Stimulated activated CD4-positive, alpha-beta T cell treated with anti-CD3 and anti-CD28 coated beads, Interleukin-4, amount 100 ng/mL, for 24 hours (primary cell): ENCODE measurements around the gene EXO5.
A peak's percentile ranks its signal among the peaks of the same experiment; 100 is the strongest.
"Not testable (repeated sequence)": the region's sequence is repeated elsewhere in the genome, so short reads cannot be mapped to it uniquely, and the experiment has no call there.

Experiments
- DNase-seq: peaks from one replicate; pipeline ENCODE4 v3.0.0-alpha.2; 2020

The EXO5 gene, protein sequence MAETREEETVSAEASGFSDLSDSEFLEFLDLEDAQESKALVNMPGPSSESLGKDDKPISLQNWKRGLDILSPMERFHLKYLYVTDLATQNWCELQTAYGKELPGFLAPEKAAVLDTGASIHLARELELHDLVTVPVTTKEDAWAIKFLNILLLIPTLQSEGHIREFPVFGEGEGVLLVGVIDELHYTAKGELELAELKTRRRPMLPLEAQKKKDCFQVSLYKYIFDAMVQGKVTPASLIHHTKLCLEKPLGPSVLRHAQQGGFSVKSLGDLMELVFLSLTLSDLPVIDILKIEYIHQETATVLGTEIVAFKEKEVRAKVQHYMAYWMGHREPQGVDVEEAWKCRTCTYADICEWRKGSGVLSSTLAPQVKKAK

DNA sequence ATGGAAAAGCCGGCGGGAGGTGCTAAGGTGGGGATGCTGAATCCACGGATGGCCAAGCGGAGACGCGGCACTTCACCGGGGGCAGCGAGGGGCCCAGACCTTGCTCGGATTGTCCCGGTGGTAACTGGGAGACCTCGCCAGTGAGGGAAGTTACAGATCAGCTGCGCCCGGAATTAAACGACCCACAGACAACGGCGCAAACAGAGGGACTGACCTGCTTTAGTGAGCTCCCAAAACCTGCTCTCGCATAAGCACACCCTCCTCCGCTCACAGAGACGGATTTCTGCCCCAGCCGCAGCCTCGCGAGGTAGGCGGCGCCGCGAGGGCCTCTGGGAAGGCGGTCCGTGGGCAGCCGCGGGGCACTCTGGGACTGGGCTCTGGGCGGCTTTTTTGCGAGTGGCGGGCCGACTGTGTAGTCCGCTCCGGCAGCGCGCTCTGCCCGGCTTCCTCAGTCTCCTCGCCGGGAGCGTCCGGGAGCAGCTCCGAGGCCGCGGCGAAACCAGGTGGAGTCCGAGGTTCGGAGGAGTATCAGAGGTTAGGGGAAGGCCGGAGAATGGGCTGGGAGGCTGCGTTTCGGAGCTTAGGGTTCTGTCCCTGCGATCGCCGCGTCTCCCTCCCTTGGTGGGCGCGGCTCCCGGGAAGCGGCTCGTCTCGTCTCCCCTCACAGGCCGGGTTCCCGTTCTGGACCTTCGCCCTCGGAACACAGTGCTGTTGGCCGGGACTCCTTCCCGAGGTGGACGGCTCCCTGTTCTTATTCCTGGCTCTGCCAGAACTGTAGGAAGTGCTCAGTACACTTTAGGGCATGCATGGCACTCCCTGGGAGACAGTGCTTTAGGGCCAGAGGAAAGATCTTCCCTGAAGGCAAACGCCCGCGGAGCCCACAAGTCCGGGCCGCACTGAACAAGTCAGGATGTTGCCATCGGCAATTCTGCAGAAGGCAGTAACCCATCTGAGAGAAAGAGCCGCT is at the start of gene EXO5:
Gene EXO5 (plus strand): TSS at position 393 of the 967 bp plus-strand sequence. CDS start 5,778 bp downstream, outside the sequence.
- peak; percentile 85 for DNase-seq

DNA sequence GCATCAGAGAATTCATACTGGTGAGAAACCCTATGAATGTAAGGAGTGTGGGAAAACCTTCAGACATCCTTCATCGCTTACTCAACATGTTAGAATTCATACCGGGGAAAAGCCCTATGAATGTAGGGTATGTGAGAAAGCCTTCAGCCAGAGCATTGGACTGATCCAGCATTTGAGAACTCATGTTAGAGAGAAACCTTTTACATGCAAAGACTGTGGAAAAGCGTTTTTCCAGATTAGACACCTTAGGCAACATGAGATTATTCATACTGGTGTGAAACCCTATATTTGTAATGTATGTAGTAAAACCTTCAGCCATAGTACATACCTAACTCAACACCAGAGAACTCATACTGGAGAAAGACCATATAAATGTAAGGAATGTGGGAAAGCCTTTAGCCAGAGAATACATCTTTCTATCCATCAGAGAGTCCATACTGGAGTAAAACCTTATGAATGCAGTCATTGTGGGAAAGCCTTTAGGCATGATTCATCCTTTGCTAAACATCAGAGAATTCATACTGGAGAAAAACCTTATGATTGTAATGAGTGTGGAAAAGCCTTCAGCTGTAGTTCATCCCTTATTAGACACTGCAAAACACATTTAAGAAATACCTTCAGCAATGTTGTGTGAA is 45.5 kb upstream of the EXO5 start:
- DNase-seq: no peak

DNA sequence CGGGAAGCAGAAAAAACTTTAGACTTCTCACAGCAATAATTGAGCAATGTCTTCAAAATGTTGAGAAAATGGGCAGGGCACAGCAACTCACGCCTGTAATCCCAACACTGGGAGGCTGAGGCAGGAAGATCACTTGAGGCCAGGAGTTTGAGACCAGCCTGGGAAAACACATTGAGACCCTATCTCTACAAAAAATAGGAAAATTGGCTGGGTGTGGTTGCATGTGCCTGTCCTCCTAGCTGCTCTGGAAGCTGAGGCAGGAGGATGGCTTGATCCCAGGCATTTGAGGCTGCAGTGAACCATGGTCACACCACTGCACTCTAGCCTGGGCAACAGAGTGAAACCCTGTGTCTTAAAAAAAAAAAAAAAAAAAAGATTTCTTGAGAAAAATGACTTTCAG is 39.2 kb upstream of the EXO5 start:
- DNase-seq: no peak

DNA sequence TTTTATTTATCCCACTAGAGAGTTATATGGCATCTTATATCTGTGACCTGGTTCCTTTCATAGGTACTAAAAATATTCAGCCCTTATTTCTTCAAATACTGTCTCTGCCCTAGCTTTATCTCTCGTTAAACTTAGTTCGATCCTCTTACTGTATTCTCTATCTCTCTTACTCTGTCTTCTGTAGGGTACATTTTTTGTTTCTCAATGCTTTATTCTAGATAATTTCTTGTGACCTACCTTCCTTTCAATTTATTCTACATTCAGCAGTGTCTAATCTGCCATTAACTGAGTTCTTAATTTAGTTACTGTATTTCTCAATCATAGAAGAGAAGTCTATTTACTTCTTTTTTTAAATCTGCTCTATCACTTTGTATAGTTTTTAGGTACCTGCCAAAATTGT is 33.3 kb upstream of the EXO5 start:
- no peak for DNase-seq

DNA sequence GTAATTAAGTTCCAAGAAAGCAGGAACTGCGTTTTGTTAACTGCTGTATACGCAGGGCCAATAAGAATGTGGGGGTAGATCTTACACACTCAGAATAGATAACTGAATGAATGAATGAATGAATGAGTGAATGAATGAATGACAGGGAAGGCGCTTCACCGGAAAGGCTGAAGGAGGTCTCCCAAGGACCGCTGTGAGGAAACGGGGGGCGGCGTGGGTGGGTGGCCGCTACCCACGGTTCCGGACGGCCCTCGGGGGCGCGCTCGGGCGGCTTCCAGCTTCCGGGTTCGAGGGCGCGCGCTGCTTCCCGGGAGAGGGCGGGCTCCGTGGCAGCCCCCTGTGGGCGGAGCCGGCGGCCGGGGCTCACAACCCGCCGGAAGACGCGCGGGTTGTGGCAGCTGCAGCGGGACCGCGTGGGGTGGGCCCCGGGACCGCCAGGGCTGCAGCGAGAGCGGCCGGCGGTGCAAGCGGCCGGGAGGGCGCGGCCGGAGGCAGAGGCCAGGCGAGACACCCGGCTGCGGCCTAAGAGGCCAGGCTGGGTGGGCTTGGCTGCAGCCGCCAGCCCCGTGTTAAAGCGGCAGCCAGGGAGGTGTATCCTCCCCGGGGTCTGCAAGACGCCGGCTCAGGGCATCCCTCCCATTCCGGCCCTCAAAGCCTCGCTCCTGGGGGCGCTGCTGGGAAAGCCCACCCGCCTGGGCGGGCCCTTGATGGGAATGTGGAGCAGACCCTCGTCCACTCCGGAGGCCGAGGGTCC is 31.5 kb upstream of the EXO5 start, which contains the start of gene ZFP69:
Gene ZFP69 (plus strand): TSS at position 367 of the 754 bp plus-strand sequence. CDS start 2,072 bp downstream, outside the sequence.
- DNase-seq: peak; percentile 59

DNA sequence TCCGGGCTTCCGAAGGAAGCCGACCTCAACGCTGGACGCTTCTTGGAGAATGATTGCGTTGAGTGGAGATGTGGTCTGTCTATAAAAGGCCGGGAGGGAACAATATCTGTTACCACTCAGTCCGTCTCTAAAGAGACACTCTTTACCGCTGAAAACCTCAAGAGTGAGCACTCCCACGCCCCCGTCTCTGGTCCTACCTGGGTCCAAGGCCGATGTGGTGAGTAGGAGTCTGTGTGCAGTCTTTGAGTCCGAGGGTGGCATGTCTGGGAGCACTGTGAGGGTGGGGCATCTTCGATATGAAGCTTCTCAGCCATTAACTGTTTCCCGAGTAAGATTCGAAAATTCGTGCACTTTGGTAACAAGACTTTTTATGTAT is 30.9 kb upstream of the EXO5 start:
- peak; percentile 15 for DNase-seq

DNA sequence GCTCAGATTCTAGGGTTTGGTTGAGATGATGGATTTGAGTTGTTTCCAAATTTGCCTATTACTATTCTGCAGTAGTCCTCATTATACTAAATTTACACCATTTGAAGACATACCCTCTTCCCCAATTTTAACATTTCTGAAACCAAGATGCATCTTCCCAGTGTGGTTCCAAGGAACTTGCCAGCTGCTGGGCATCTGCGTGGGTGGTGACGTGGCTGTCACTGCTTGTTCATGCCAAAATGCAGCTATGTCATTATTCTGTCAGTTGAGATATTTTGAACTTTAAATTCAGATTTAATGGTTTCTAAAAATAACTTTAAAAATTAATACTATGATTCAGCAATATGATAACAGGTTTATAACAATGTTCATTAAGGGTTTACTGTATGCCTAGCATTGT is 30.3 kb upstream of the EXO5 start:
- no peak for DNase-seq

DNA sequence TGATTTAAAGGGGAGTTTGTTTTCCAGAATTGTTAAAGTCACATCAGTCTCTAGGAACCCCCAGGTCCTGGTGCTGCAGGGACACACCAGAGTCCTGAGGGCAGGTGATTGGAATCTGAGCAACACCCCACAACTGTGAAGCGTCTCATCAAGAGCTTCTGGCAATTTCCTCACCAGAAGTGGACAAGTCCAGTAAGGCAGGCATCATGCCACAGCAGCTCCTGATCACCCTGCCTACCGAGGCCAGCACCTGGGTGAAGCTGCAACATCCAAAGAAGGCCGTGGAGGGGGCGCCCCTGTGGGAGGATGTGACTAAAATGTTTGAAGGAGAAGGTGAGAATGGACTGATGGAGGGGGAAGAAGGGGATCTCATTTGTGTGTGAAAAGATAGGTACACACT is 29.4 kb upstream of the EXO5 start:
- DNase-seq: no peak

DNA sequence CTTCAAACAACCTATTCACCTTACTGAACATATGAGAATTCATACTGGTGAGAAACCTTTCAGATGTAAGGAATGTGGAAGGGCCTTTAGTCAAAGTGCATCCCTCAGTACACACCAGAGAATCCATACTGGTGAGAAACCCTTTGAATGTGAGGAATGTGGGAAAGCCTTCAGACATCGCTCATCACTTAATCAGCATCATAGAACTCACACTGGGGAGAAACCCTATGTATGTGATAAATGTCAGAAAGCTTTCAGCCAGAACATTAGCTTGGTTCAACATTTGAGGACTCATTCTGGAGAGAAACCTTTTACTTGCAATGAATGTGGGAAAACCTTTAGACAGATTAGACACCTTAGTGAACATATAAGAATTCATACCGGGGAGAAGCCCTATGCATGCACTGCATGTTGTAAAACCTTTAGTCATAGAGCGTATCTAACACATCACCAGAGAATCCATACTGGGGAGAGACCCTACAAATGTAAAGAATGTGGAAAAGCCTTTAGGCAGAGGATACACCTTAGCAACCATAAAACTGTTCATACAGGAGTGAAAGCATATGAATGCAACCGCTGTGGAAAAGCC is 13.2 kb upstream of the EXO5 start:
- DNase-seq: no peak

DNA sequence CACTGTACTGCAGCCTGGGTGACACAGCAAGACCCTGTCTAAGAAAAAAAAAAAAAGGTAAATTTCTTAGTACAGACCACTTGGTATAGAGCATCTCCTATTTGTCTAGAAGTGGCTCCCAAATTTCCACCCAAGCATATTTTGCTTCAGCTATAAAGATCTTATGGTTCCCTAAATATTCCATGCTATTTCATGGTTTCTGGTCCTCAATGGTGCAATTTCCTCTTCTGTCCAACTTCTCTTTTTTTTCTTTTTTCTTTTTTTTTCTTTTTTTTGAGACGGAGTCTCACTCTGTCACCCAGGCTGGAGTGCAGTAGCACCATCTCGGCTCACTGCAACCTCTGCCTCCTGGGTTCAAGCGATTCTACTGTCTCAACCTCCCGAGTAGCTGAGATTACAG is 5.9 kb upstream of the EXO5 start:
- DNase-seq: not testable (repeated sequence)

DNA sequence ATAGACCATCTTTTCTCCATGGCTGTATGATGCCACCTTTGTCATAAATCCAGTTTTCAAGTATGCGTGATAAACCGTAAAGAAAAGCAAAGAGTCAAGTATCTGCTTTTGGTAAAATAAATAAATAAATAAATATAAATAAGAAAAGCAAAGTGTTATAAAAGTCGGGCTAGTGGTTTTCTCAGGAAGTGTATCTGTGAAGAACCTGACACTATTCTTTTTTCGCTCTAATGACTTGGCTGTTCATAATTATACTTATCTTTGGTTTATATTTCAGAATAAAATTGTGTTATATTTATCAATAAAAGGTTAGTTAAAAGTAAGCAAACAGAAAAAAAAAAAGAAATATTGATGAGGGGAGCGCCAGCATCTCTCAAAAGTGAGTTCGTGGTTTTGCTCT is 594 bp upstream of the EXO5 start:
- no peak for DNase-seq

DNA sequence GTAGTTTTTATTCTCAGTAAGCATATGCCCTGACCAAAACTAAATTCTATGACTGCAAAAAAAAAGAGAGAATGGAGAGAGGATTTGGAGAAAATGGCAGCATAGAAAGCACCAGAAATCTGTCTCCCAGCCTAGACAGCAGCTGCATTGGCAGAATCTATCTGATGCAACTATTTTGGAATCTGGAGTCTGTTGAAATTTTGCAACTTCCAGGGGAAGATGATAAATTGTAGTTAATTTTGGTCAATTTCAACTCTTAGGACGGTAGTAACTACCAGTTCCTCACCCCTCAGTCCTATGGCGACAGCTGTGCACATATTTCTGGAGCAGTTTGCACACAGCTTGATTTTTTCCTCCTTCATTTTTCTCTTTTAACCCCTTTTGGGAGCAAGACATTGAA is 10.9 kb downstream of the EXO5 start:
- no peak for DNase-seq

DNA sequence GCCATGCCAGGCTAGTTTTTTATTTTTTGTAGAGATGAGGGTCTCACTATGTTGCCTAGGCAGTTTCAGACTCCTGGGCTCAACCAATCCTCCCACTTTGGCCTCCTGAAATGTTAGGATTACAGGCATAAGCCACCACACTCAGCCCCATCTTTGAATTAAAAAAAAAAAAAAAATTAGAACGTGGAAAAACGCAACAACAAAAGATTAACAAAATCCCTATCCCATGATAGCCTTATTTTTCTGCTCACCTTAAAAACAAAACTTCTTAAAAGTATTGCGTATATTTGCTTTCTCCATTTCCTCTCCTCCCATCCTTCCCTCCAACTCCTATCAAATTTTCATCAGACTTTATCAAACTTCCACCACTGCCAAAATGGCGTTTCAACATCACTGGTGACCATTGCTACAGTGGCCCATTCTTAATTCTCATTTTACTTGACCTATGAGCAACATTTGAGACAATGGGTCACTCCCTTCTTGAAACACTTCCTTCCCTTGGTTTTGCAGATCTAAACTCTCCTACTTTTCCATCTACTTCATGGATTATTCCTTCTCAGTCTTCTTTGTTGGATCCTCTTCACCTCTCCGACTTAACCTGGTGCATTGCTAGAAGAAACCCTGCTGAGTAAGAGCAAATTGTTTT is 22.3 kb downstream of the EXO5 start:
- no peak for DNase-seq

DNA sequence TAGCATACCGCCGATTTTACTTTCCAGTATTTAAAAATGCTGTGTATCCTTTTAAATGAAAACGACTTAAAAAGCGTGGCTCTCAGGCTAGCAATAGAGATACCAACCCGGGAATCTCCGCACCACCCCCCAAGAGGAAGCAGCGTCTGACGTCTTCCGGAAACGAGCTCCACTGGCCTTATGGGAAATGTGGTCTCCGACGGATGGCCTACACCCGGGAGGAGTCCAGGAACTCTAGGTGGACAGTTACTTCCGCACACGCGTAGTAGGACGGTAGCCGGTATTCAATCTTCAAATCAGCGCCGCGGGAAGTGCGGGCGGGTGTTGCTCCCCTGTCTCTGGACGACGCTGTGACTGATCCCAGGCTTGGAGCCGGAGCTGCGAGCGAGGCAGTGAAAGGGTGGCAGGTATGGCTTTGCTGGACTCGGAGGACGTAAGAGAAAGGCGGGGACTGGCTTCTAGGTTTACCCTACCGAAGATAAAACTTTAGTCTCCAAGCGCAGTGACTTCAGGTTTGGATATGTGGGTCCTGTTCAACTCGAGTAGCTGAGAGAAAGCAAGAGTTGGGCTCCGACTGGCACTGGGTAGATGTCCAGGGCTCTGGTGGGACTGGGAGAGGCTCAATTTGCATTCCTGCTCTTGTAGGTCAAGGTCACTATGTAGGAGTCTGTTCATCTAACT is 23.0 kb downstream of the EXO5 start, which contains the start of gene ZNF684:
Gene ZNF684 (plus strand): TSS at position 257 of the 681 bp plus-strand sequence. CDS start 1,530 bp downstream, outside the sequence.
- DNase-seq: peak; percentile 88

DNA sequence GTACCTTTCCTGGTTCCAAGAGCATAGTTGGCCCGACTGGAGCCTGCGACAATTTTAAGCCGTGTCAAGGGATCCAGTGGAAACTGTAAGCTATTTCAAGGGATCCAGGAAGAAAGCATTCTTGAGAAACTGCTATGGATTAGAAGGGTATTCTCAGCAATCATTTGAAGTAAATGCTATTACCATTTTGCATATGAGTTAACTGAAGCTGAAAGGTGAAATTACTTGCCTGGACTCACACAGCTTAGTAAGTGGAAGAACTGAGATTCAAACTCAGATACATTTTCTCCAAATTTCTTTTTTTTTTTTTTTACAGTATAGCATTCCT is 23.5 kb downstream of the EXO5 start:
- DNase-seq: no peak

DNA sequence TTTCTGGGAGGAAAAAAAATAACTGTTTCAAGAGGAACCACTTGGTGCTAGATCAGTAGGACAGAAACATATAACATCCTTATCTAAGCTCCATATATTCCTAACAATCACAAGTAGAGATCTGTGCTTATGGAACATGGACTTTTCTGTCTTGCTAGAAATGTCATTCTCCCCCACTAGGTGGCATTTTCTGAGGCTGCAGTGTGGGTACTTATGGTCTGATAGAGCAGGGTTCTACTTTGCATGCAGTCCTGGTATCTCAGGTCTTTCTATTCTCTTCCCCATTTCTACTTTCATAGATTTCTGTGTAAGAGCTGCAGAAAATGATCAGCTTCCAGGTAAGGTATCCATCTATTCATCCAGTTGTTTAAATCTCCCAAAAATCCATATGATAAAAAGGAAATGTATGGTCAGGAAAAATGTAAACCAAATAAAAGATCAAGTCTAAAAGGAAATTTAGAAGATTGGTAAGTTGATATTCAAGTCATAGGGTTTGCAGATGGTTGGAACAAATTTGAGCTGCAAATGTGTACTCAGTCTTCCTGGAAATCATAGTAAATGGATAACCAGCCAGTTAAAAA is 24.4 kb downstream of the EXO5 start:
- peak; percentile 36 for DNase-seq

DNA sequence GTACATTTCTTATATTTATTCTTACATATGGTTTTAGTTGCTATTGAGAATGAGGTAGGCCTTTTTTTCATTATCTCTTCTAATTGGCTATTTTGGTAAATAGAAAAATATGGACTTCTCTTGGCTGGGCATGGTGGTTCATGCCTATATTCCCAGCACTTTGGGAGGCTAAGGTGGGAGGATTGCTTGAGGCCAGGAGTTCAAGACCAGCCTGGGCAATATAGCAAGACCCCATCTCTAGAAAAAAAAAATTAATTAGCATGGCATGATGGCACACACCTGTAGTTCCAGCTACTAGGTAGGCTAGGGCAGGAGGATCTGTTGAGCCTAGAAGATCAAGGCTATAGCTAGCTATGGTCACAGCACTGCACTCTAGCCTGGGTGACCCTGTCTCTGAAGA is 26.0 kb downstream of the EXO5 start:
- no peak for DNase-seq

DNA sequence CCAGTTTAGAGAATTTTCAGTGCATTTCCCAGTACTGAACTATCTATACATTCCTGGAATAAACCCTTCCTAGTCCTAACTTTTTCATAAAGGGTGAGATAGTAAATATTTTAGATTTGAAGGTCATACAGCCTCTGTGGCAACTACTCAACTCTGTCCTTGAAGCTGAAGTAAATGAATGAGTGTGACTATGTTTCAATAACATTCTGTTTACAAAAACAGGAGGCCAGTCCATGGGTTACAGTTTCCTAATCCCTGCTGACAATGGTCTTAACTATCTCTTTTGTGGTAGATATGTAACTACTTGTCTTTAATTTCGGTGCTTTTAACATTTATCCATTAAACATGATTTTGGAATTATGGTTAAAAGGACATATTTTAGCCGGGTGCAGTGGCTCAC is 27.2 kb downstream of the EXO5 start:
- DNase-seq: no peak

DNA sequence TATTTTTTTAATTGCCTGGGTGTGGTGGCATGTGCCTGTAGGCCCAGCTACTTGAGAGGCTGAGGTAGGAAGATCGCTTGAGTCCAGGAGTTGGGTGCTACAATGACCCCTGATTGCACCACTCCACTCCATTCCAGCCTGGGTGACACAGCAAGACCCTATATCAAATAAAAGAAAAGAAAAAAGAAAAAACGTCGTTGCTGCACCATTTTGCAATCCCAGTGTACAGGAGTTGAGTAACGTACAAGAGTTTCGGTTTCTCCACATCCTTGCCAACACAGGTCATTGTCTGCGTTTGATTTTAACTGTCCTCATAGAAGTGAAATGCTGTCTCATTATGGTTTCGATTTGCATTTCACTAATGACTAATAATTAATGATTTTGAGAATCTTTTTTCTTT is 30.8 kb downstream of the EXO5 start:
- DNase-seq: no peak

DNA sequence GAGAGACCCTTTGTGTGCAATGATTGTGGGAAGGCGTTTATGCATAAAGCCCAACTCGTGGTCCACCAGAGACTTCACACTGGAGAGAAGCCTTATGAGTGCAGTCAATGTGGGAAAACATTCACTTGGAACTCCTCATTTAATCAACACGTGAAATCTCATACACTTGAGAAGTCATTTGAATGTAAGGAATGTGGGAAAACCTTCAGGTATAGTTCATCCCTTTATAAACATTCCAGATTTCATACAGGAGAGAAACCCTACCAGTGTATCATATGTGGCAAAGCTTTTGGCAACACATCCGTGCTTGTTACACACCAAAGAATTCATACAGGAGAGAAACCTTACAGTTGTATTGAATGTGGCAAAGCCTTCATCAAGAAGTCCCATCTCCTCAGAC is 38.4 kb downstream of the EXO5 start:
- no peak for DNase-seq

DNA sequence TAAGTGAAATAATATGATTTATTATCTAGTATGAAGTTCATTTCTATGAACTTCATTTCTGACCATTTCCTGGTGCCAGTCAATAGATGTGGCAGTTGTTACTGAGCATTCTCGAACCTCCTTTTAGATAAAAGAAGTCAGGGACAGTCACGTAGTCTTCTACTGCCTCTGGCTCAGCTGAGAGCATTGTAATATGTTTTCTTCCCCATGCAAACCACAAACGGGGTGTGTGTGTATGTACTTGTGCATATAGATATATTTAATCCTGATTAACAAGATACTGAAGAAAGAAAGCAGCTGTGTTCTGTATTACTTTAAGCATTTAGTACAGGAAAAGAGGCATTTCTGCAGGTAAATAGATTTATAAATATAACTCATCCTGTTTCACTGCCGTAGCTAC is 44.5 kb downstream of the EXO5 start:
- DNase-seq: no peak
